Renal cortex interstitium (tissue), 15 donors: Measurements from ENCODE around the gene BCL7A. TPM values are rescaled to one million over a fixed set of nuclear protein-coding genes. Genes with fewer than 3 reads are reported as not detected.
A peak's percentile ranks its signal among the peaks of the same experiment; 100 is the strongest.
"Not testable (repeated sequence)": the region's sequence is repeated elsewhere in the genome, so short reads cannot be mapped to it uniquely, and the experiment has no call there.

ENCODE experiments used
- DNase-seq, 11 donors: peaks; one replicate each; pipeline ENCODE4 v3.0.0-alpha.2; 2013; ENCODE audit warnings: low read depth in 9 of 11, low spot score in 4 of 11; ENCODE audit errors: extremely low read depth in 1 of 11
- long read RNA-seq, 16 experiments: transcript quantifications; one replicate each; lab custom pipeline, GENCODE V29; 2026
- polyA plus RNA-seq, 3 donors: library from polyadenylated mRNA; unstranded; fragments of 120-200 nt; gene quantifications; one replicate each; pipeline ENCODE4 v1.2.1, GENCODE V29; 2013; ENCODE audit not compliant: insufficient read length in 3 of 3

Gene BCL7A
- polyA plus RNA-seq, result 10 to 100 TPM; 37.5 to 41.7 (median 41.3) TPM
- long read RNA-seq, donor 1, full-length matches to known transcripts, result 13 of 21 reads
- long read RNA-seq, donor 1, partial matches to known transcripts, result 8 of 21 reads
- long read RNA-seq, donor 1, other reads (novel, unspliced or antisense), result 0 of 21 reads
- long read RNA-seq, donor 2, full-length matches to known transcripts, result 15 of 22 reads
- long read RNA-seq, donor 2, partial matches to known transcripts, result 7 of 22 reads
- long read RNA-seq, donor 2, other reads (novel, unspliced or antisense), result 0 of 22 reads
- long read RNA-seq, donor 3, transcript BCL7A-201 (6 exons, 2,581 nt), result major isoform, 25 of 32 reads
- long read RNA-seq, donor 3, partial matches to known transcripts, result 7 of 32 reads
- long read RNA-seq, donor 3, other reads (novel, unspliced or antisense), result 0 of 32 reads
- long read RNA-seq, donor 4, full-length matches to known transcripts, result 18 of 18 reads
- long read RNA-seq, donor 4, partial matches to known transcripts, result 0 of 18 reads
- long read RNA-seq, donor 4, other reads (novel, unspliced or antisense), result 0 of 18 reads
- long read RNA-seq, donor 5, result 0 reads
- long read RNA-seq, donor 6, full-length matches to known transcripts, result 21 of 31 reads
- long read RNA-seq, donor 6, partial matches to known transcripts, result 10 of 31 reads
- long read RNA-seq, donor 6, other reads (novel, unspliced or antisense), result 0 of 31 reads
- long read RNA-seq, donor 7, full-length matches to known transcripts, result 13 of 13 reads
- long read RNA-seq, donor 7, partial matches to known transcripts, result 0 of 13 reads
- long read RNA-seq, donor 7, other reads (novel, unspliced or antisense), result 0 of 13 reads
- long read RNA-seq, donor 8, full-length matches to known transcripts, result 29 of 37 reads
- long read RNA-seq, donor 8, partial matches to known transcripts, result 8 of 37 reads
- long read RNA-seq, donor 8, other reads (novel, unspliced or antisense), result 0 of 37 reads
- long read RNA-seq, donor 9, transcript BCL7A-201 (6 exons, 2,581 nt), result major isoform, 17 of 17 reads
- long read RNA-seq, donor 9, partial matches to known transcripts, result 0 of 17 reads
- long read RNA-seq, donor 9, other reads (novel, unspliced or antisense), result 0 of 17 reads
- long read RNA-seq, donor 10, full-length matches to known transcripts, result 11 of 16 reads
- long read RNA-seq, donor 10, partial matches to known transcripts, result 5 of 16 reads
- long read RNA-seq, donor 10, other reads (novel, unspliced or antisense), result 0 of 16 reads
- long read RNA-seq, donor 11, full-length matches to known transcripts, result 14 of 21 reads
- long read RNA-seq, donor 11, partial matches to known transcripts, result 7 of 21 reads
- long read RNA-seq, donor 11, other reads (novel, unspliced or antisense), result 0 of 21 reads
- long read RNA-seq, donor 12, partial matches to known transcripts, result 0 of 3 reads
- long read RNA-seq, donor 12, other reads (novel, unspliced or antisense), result 0 of 3 reads
- long read RNA-seq, donor 13, result 0 reads
- long read RNA-seq, donor 14, transcript BCL7A-201 (6 exons, 2,581 nt), result major isoform, 9 of 16 reads
- long read RNA-seq, donor 14, partial matches to known transcripts, result 7 of 16 reads
- long read RNA-seq, donor 14, other reads (novel, unspliced or antisense), result 0 of 16 reads
- long read RNA-seq, donor 15, full-length matches to known transcripts, result 6 of 6 reads
- long read RNA-seq, donor 15, partial matches to known transcripts, result 0 of 6 reads
- long read RNA-seq, donor 15, other reads (novel, unspliced or antisense), result 0 of 6 reads
- long read RNA-seq, donor 16, full-length matches to known transcripts, result 59 of 135 reads
- long read RNA-seq, donor 16, partial matches to known transcripts, result 76 of 135 reads
- long read RNA-seq, donor 16, other reads (novel, unspliced or antisense), result 0 of 135 reads

GRCh38 chr12:122021822-122022392 lies at the start of gene BCL7A:
TSS of gene BCL7A (plus strand) at chr12:122021884. CDS start at chr12:122022092, 208 bp downstream.
- DNase-seq, result peak in 4 of 11 donors; percentile 63 to 77 (median 70)

- DNase-seq, result no peak
These were observed 47.4 kb upstream of the BCL7A start for GRCh38 chr12:121974026-121974985.

- no peak for DNase-seq
These were observed 46.7 kb upstream of the BCL7A start for GRCh38 chr12:121975021-121975420.

GRCh38 chr12:121976950-121977349 lies 44.7 kb upstream of the BCL7A start:
- DNase-seq, result no peak

GRCh38 chr12:121980191-121980891 lies 41.3 kb upstream of the BCL7A start:
- DNase-seq, result no peak

- no peak for DNase-seq
These were observed 40.8 kb upstream of the BCL7A start for GRCh38 chr12:121980892-121981272.

- DNase-seq, result no peak
These were observed 40.2 kb upstream of the BCL7A start for GRCh38 chr12:121981456-121981855.

- DNase-seq, result no peak
These were observed 38.7 kb upstream of the BCL7A start for GRCh38 chr12:121982950-121983349.

- DNase-seq, result peak in 5 of 11 donors; percentile 59 to 75 (median 65)
These were observed 38.0 kb upstream of the BCL7A start for GRCh38 chr12:121983536-121984210.

GRCh38 chr12:121986489-121987245 lies 35.0 kb upstream of the BCL7A start:
- DNase-seq, result no peak

- DNase-seq, result not testable (repeated sequence)
These were observed 33.2 kb upstream of the BCL7A start for GRCh38 chr12:121988519-121988918.

GRCh38 chr12:121989276-121990113 lies 32.2 kb upstream of the BCL7A start:
- peak in 9 of 11 donors; percentile 49 to 79 (median 64) for DNase-seq

GRCh38 chr12:121990114-121990647 lies 31.5 kb upstream of the BCL7A start:
- no peak for DNase-seq
